ENCODE results near the gene TECR.

GRCh38 chr19:14553042-14553938, 23.9 kb downstream of the TECR start:
- no peak for TF ChIP-seq CTCF (IDR thresholded peaks at IDR 0.05)
- no peak for TF ChIP-seq POLR2A (IDR thresholded peaks at IDR 0.05)

Measured in tibial nerve (tissue), 3 donors.